OCI-LY1 (cell line): ENCODE data around the gene CEACAM1.

ENCODE experiments used
- EZH2 ChIP-seq: fragments of 200-600 bp; sonication (generic), shearing (Covaris generic); IDR thresholded peaks from 2 replicates; pipeline ENCODE4 v1.8.0; 2017; ENCODE audit warnings: borderline replicate concordance, mixed run types, mild to moderate bottlenecking, antibody characterized with exemption, low read length, moderate library complexity, mixed read lengths
- TF ChIP-seq, protein P1 (sequence below): fragments of 200-600 bp; sonication (generic), shearing (Covaris generic); IDR thresholded peaks from 2 replicates; pipeline ENCODE4 v1.5.1; 2017; ENCODE audit warnings: mild to moderate bottlenecking, antibody characterized with exemption, low read length, moderate library complexity, mixed read lengths

- TF ChIP-seq, protein P1, sequence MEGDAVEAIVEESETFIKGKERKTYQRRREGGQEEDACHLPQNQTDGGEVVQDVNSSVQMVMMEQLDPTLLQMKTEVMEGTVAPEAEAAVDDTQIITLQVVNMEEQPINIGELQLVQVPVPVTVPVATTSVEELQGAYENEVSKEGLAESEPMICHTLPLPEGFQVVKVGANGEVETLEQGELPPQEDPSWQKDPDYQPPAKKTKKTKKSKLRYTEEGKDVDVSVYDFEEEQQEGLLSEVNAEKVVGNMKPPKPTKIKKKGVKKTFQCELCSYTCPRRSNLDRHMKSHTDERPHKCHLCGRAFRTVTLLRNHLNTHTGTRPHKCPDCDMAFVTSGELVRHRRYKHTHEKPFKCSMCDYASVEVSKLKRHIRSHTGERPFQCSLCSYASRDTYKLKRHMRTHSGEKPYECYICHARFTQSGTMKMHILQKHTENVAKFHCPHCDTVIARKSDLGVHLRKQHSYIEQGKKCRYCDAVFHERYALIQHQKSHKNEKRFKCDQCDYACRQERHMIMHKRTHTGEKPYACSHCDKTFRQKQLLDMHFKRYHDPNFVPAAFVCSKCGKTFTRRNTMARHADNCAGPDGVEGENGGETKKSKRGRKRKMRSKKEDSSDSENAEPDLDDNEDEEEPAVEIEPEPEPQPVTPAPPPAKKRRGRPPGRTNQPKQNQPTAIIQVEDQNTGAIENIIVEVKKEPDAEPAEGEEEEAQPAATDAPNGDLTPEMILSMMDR, result no peak
- TF ChIP-seq EZH2, result no peak
These were observed 30.7 kb downstream of the CEACAM1 start for GRCh38 chr19:42497492-42498168.
